CD14-positive monocyte (primary cell): ENCODE data around the gene CUEDC1. TPM values are rescaled to one million over a fixed set of nuclear protein-coding genes. Genes with fewer than 3 reads are reported as not detected.

Experiments used
- DNase-seq, 3 donors: peaks; one replicate each; pipeline ENCODE4 v3.0.0-alpha.2; 2011 to 2022
- H2AFZ ChIP-seq: 2 replicates; pipeline ENCODE4 v1.6.0; 2012; ENCODE audit warnings: mild to moderate bottlenecking, low read depth, low read length, inconsistent platforms; ENCODE audit not compliant: insufficient read depth, poor library complexity, severe bottlenecking
- H3K27ac ChIP-seq, 2 donors: 1 replicate in 1 of 2; 2 replicates in 1 of 2; pipeline ENCODE4 v1.5.1; 2012 to 2013; ENCODE audit warnings: low read length in 2 of 2, control low read depth in 1 of 2, inconsistent platforms in 1 of 2, low read depth in 1 of 2, mild to moderate bottlenecking in 1 of 2
- H3K27me3 ChIP-seq, 2 donors: one replicate each; pipeline versions ENCODE4 v1.6.0 to v1.6.1; 2011 to 2013; ENCODE audit warnings: low read length in 2 of 2; ENCODE audit not compliant: control insufficient read depth in 2 of 2, insufficient read depth in 2 of 2
- H3K36me3 ChIP-seq, 2 donors: replicated peaks in 1 of 2; 1 replicate in 1 of 2; 2 replicates in 1 of 2; pipeline versions ENCODE4 v1.5.1 to v1.6.1; 2012 to 2013; ENCODE audit warnings: low read length in 2 of 2, control low read depth in 1 of 2, inconsistent platforms in 1 of 2, mild to moderate bottlenecking in 1 of 2; ENCODE audit not compliant: insufficient read depth in 2 of 2, control insufficient read depth in 1 of 2
- H3K4me1 ChIP-seq, 2 donors: 1 replicate in 1 of 2; 2 replicates in 1 of 2; pipeline versions ENCODE4 v1.5.1 to v1.6.1; 2012 to 2013; ENCODE audit warnings: low read length in 2 of 2, control low read depth in 1 of 2, inconsistent platforms in 1 of 2, mild to moderate bottlenecking in 1 of 2, moderate library complexity in 1 of 2; ENCODE audit not compliant: insufficient read depth in 2 of 2, control insufficient read depth in 1 of 2
- H3K4me2 ChIP-seq: replicated peaks from 2 replicates; pipeline ENCODE3; 2012; ENCODE audit warnings: low read length, moderate library complexity, mild to moderate bottlenecking; ENCODE audit not compliant: poor library complexity, severe bottlenecking; ENCODE audit errors: extremely low read depth
- H3K4me3 ChIP-seq, 3 experiments: fragments of 200-600 bp in 1 of 3; sonication (generic) in 1 of 3; replicated peaks in 1 of 3; 1 replicate in 2 of 3; 2 replicates in 1 of 3; pipeline ENCODE4 v1.5.1; 2011 to 2013; ENCODE audit warnings: low read length in 3 of 3, mild to moderate bottlenecking in 3 of 3, control low read depth in 2 of 3, low read depth in 2 of 3, inconsistent platforms in 1 of 3, moderate library complexity in 1 of 3
- H3K79me2 ChIP-seq: 2 replicates; pipeline ENCODE4 v1.6.0; 2012; ENCODE audit warnings: mild to moderate bottlenecking, control low read depth, inconsistent platforms, low read length, moderate library complexity; ENCODE audit not compliant: insufficient read depth
- H3K9ac ChIP-seq: 2 replicates; pipeline ENCODE4 v1.6.0; 2017; ENCODE audit warnings: low read length, mild to moderate bottlenecking; ENCODE audit not compliant: insufficient read depth, poor library complexity, severe bottlenecking
- H3K9me3 ChIP-seq, 2 donors: replicated peaks in 1 of 2; 1 replicate in 1 of 2; 2 replicates in 1 of 2; pipeline versions ENCODE4 v1.5.1 to v1.6.1; 2012 to 2013; ENCODE audit warnings: low read length in 2 of 2, control low read depth in 1 of 2; ENCODE audit not compliant: control insufficient read depth in 1 of 2, insufficient read depth in 1 of 2
- H4K20me1 ChIP-seq: 2 replicates; pipeline ENCODE4 v1.6.0; 2012; ENCODE audit warnings: mild to moderate bottlenecking, low read length, control low read depth, moderate library complexity; ENCODE audit not compliant: insufficient read depth
- H3K27ac Mint-ChIP-seq, 7 donors: one replicate each; pipeline ENCODE4 v1.8.0; 2020; ENCODE audit warnings: mild to moderate bottlenecking in 7 of 7, mixed read lengths in 7 of 7, moderate library complexity in 6 of 7, inconsistent platforms in 2 of 7
- H3K27me3 Mint-ChIP-seq, 3 donors: one replicate each; pipeline ENCODE4 v1.8.0; 2021 to 2022; ENCODE audit warnings: low read depth in 3 of 3, mild to moderate bottlenecking in 3 of 3, mixed read lengths in 3 of 3, moderate library complexity in 3 of 3, inconsistent platforms in 1 of 3
- H3K36me3 Mint-ChIP-seq, 2 donors: one replicate each; pipeline ENCODE4 v1.8.0; 2020; ENCODE audit warnings: mixed read lengths in 2 of 2, inconsistent platforms in 1 of 2, mild to moderate bottlenecking in 1 of 2
- H3K4me1 Mint-ChIP-seq: one replicate; pipeline ENCODE4 v1.8.0; 2020; ENCODE audit warnings: mild to moderate bottlenecking, mixed read lengths
- H3K4me3 Mint-ChIP-seq, 2 donors: one replicate each; pipeline ENCODE4 v1.8.0; 2020; ENCODE audit warnings: mild to moderate bottlenecking in 2 of 2, mixed read lengths in 2 of 2, moderate library complexity in 1 of 2
- H3K9me3 Mint-ChIP-seq, 7 donors: one replicate each; pipeline ENCODE4 v1.8.0; 2020 to 2022; ENCODE audit warnings: mixed read lengths in 7 of 7, mild to moderate bottlenecking in 6 of 7, moderate library complexity in 6 of 7, inconsistent platforms in 2 of 7
- CTCF ChIP-seq: fragments of 200-600 bp; IDR thresholded peaks from one replicate; pipeline ENCODE4 v1.8.0; 2022; ENCODE audit warnings: antibody characterized with exemption, mild to moderate bottlenecking
- WGBS: methylation state at CpG from one replicate; pipeline ENCODE4 v1.1.5; 2013; ENCODE audit warnings: missing lambda C conversion rate; ENCODE audit not compliant: insufficient coverage; 5-methylcytosine and 5-hydroxymethylcytosine counted together
- intact Hi-C, 2 donors: fragments of 100-400 bp; cut with micrococcal nuclease; formaldehyde crosslinking; loops; one replicate each; pipeline versions ENCODE4 v1.15.0 to v1.15.1; 2023
- polyA plus RNA-seq, 3 donors: library from polyadenylated mRNA; depleted of rRNA in 1 of 3; unstranded in 2 of 3; stranded (reverse) in 1 of 3; fragments of 300-500 nt in 2 of 3; fragments of >200 nt in 1 of 3; fragmentation: Illumina TruSeq in 2 of 3; gene quantifications; 1 replicate in 2 of 3; 2 replicates in 1 of 3; pipeline ENCODE4 v1.2.3, GENCODE V29; 2012 to 2021

Gene CUEDC1
- polyA plus RNA-seq, 3 donors = 4.2 to 31.0 (median 4.3) TPM

DNA sequence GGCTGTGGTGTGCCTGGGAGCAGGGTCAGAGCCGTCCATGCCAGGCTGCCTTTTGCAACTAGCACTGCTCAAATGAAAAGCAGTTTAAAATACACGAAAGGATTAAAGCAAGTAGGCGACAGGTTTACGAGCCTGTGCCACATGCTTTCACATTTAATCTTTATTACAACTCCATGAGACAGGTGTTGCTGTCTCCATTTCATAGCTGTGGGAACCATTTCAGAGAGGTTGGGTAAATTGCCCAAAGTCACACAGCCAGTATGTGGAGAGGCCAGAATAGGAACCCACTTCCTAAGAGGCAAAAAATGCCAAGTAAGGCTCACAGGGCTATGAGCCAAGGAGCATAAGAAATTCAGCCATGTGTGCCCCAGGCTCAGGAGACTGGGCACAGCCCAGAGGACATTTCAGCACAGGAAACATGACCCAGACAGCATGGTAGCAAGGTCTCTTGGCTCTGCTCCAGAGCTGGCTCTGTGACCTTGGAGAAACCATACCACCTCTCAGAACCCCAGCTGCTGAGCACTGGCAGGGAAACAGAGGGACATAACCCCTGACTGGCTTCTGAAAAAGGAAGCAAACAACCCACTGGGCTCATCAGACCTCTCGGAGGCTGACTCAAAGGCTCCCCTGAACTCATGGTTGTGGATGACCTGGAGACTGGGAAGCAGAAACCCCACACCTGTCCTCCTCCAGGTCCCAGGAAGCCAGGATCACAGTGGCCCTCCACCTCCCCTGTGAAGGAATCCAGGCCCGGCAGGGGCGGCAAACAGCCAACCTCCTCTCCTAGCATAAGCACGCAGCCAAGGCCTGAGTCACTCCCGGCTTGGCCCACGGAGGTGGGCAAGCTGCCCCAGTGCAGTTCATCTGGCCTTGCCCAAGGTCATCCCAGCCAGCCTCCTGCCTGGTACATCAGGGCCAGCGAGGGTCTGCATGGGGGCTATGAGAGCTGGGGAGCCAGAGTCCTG is 65.0 kb downstream of the CUEDC1 start:
- Mint-ChIP-seq H3K36me3 (peaks cover 5 to 7% of the 10 kb centered on the region in 2 donors), H3K9me3 (peaks cover 0 to 2% (median 0%) of the 10 kb centered on the region in 7 donors), H3K27ac (peak overlapping the region in 5 of 7 donors; percentile 6 to 62 (median 54)), H3K4me1 (peaks cover 58% of the 10 kb centered on the region), H3K4me3 (no peak overlapping the region), H3K27me3 (peaks cover 1 to 2% (median 2%) of the 10 kb centered on the region in 3 donors)
- Histone ChIP-seq H3K27me3 (no peaks in the 10 kb centered on the region), H3K9me3 (no peaks in the 10 kb centered on the region), H3K4me3 (no peak overlapping the region), H4K20me1 (peaks cover 12% of the 10 kb centered on the region), H3K27ac (peak overlapping the region; percentile 4 to 53), H2AFZ (no peak overlapping the region), H3K79me2 (peaks cover 12% of the 10 kb centered on the region), H3K9ac (no peak overlapping the region), H3K36me3 (no peaks in the 10 kb centered on the region), H3K4me1 (peaks cover 58 to 63% of the 10 kb centered on the region in 2 donors), H3K4me2 (no peak overlapping the region)
- intact Hi-C loops = loop anchor here in 1 of 2 donors (5.0 kb wide), 2 partner anchors 67 to 97 kb away; partner anchors contain the start of genes CUEDC1 and VEZF1
- peak; percentile 27 to 73 (median 48) for DNase-seq
- 74% methylated on average over 8 of the region's 11 CpGs for WGBS
- TF ChIP-seq CTCF = no peak

DNA sequence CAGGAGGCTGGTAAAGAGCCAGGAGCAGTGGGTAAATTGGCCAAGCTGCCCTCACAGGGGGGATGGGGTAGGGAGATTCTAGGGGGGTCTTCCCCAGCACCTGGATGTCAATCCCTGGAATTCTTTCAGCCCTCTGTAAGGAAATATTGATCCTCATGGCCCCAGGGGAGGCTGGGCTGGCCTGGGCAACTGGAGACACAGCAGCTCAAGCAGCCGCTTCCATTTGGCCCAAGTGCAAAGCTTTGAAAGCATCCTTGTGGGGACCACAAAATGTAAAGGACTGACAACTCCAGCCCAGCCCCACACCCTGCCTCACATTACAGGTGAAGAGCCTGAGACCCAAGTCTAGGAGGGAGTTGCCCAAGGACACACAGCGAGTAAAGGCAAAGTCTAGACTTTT is 66.0 kb downstream of the CUEDC1 start:
- Histone ChIP-seq H3K4me3 (no peak overlapping the region), H3K27ac (no peak overlapping the region), H3K4me1 (peaks cover 49 to 54% of the 10 kb centered on the region in 2 donors), H3K36me3 (peaks cover 0 to 8% of the 10 kb centered on the region in 2 donors), H3K9me3 (no peaks in the 10 kb centered on the region), H3K9ac (no peak overlapping the region), H4K20me1 (peaks cover 12% of the 10 kb centered on the region), H3K4me2 (no peak overlapping the region), H3K79me2 (peaks cover 10% of the 10 kb centered on the region), H2AFZ (no peak overlapping the region), H3K27me3 (no peaks in the 10 kb centered on the region)
- H3K27ac Mint-ChIP-seq = no peak overlapping the region
- 100% methylated on average over 1 of the region's 2 CpGs for WGBS
- H3K36me3 Mint-ChIP-seq = peaks cover 14% of the 10 kb centered on the region in 2 donors
- peaks cover 0 to 2% (median 0%) of the 10 kb centered on the region in 7 donors for H3K9me3 Mint-ChIP-seq
- H3K27me3 Mint-ChIP-seq = peaks cover 1 to 2% (median 2%) of the 10 kb centered on the region in 3 donors
- no peak for DNase-seq
- H3K4me1 Mint-ChIP-seq = peaks cover 49% of the 10 kb centered on the region
- H3K4me3 Mint-ChIP-seq = no peak overlapping the region
- intact Hi-C loops = no loop called here
- no peak for TF ChIP-seq CTCF
